NCI-H446 (cell line): Measurements from ENCODE around the gene NTPCR.
"Not testable (repeated sequence)": the region's sequence is repeated elsewhere in the genome, so short reads cannot be mapped to it uniquely, and the experiment has no call there.

ENCODE experiments used
- DNase-seq, 2 experiments: peaks; one replicate each; lab custom pipeline; 2025; lab: John Stamatoyannopoulos, UW

Gene NTPCR, protein sequence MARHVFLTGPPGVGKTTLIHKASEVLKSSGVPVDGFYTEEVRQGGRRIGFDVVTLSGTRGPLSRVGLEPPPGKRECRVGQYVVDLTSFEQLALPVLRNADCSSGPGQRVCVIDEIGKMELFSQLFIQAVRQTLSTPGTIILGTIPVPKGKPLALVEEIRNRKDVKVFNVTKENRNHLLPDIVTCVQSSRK

DNA sequence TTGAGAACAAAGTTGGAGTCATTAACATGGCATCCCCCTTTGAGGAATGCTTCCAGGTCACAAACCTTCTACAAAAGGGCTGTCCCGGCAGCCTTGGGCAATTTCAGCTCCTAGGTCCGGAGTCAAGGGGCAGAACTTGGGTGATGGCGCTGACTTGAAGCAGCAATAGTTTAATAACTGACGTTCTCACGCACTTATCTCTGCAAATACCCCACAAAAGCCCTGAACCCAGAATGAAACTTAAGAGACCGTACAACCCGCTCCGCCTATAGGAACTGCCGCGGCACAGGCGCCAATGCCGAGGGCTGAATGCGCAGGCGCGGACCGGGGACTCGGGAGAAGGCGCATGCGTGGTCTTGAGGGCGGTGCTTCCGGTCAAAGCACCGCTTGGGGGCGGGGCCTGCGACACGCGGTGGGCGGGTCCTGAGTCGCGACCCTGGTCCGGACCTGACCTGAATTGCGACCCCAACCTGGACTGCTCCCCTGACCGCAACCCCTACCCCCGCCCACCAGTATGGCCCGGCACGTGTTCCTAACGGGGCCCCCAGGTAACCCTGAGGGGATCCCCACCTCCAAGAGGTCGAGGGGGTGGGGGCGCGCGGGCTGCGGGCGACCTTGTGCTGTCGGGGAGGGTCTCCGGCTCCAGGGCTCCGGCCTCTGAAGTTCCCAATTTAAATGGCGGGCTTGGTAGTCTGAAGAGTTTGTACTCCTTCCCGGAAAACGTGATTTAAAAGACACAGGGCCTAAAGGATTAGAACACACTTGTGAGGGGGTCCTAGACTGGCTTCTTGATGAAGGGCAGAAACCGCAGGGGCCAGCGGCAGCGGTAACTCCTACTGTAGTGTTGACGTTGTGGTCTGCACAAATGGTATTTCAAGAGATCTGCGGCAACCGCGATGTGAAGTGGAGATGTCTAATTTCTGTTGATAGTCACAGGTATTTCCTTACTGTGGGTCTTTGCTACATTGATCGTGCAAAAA is at the start of gene NTPCR:
Gene NTPCR, plus strand, starts transcription at position 415 of the 980 bp plus-strand sequence. Its CDS starts 100 bp downstream, at position 515.
- DNase-seq = peak; percentile 93 to 98

DNA sequence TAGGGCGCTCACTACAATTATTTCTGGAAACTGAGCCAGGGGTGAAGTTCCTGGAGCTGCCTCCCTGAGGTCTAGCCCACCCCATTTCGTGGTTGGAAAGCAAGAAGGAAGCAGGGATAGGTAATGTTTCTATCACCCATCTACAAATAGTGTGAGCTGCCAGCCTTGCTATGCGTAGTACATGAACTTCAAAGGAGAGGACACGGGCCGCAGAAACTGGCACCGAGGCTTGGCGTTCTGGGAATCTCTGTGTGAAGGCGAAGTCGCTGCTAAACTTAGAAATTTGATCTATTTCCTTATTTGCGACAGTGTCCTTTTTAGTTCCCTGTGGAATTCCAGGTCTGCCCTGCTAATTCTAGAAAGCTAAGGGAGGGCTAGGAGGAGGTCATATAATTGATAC is 49.6 kb upstream of the NTPCR start:
- no peak for DNase-seq

DNA sequence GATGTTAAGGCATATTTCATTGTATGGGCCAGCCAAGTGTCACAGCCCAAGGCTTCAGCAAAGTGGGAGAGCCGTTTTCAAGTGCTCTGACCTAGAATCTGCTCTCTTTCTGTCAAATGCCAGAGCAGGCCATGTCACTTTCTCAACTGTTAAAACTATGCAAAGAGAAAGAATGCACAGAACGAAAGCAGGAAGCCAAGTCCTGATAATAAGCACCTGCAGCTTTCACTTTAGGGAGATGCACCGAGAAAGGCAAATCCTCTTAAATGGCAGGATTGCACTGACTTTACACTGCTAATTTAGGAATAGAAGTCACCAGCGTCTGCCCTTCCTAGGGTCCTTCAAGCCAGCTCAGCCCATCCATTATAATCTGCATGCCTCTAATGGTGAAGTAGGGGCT is 49.2 kb upstream of the NTPCR start:
- DNase-seq = no peak

DNA sequence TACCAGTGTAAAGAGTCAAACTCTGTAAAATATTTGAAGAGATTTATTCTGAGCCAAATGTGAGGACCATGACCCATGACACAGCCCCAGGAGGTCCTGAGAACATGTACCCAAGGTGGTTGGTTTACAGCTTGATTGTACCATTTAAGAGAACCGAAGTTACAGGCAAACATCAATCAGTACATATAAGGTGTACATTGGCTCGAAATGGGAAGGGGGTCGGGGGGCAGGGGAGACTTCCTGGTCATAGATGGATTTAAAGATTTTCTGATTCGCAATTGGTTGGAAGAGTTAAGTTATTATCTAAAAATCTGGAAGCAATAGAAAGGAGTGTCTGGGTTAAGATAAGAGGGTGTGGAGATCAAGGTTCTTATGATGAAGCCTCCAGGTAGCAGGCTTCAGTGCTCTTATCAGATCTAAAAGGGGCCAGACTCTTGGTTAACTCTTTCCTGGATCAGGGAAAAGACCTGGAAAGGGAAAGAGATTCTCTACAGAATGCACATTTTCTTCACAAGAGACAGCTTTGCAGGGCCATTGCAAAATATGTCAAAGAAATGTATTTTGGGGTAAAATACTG is 47.5 kb upstream of the NTPCR start:
- DNase-seq = no peak

- DNase-seq = no peak
Measured at GRCh38 chr1:232904131-232904530, 46.3 kb upstream of the NTPCR start.

- DNase-seq = no peak
Measured at GRCh38 chr1:232904566-232904965, 45.8 kb upstream of the NTPCR start.

DNA sequence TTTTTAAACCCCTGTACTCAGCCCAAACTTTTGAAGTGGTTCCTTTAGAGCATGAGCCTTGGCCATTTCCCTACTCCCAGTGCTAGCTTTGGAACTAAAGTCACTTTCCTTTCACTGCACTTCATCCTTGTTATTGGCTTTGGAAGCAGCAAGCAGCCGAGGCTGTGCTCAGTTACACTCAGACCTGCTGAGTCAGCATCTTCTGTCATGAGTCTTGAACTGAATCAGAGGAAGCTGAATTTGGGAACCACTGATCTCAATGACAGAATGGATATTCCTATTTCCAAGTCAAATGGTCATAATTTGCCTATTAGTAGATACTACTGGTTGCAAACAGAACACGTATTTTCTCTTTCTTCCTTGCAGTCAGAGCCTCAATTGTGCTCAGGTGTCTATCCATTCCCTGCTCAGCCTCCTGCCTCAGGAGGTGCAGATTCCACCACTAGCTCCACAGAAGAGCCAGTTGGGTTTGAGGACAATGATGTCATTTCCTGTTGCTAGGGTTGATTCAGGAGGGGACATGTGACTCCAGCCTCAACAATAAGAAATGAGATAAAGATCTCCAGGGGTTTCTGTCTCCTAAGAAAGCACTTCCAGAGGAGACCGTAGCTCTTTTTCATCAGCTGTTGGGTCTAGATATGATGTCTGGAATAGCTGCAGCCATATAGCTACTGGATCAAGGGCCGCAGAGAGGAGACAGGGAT is 44.9 kb upstream of the NTPCR start:
- no peak for DNase-seq

DNA sequence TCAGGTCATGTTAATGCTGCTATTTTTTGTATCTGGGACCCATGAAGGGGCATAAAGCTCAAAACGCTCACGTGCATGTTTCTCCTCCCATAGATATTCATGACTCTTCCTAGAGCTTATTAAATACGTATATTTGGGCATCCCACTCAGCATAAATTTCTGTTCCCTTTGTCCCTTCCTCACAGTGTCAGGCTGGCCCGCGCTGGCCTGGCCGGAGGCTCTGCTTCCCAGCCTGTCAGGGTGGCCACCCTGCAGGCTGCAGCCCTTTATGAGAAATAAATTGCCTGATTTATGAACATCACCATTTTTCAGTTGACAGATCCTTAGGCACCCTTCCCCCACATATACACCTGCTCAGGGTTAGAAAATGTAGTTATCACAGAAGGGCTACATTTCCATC is 44.0 kb upstream of the NTPCR start:
- no peak for DNase-seq

DNA sequence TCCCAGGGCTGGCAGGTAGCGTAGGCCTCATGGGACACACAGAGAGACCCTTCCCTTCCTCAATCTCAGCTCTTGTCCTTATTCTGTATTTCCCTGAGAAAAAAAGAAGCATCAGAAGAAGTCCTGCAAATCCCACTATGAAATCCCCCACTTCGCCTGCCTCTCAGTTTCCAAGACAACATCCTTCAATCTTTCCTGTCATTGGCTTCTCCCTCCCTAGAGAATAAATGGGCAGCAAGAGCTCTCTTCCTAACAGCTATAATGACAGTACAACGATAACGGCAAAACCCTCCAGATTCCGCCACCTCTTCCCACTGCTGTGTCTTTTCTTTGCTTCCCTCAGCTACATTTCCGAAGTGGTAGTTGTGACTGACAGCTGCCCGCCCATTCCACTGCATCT is 41.6 kb upstream of the NTPCR start:
- no peak for DNase-seq

DNA sequence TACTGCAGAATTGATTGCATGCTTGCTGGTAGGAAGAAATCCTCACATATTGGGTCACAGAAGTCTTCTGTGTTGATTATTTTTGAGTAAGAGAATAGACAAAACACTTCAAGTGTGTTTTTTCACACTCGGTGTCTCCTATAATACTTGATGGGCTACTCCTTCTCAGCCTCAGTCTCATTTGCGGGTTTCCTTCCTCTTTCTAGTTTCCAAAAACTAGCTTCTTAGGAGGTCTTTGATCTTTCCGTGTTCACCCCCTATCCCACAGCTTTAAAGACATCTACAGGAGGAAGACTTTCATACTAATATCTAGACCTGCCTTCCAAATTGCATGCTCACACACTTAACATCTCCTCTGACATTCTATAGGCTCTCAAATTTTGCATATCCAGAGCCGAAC is 40.7 kb upstream of the NTPCR start:
- DNase-seq = no peak

GRCh38 chr1:232911027-232911599 is 39.3 kb upstream of the NTPCR start:
- DNase-seq = no peak

GRCh38 chr1:232912845-232913580 is 37.4 kb upstream of the NTPCR start:
- no peak for DNase-seq

GRCh38 chr1:232914271-232914670 is 36.1 kb upstream of the NTPCR start:
- not testable (repeated sequence) for DNase-seq

DNA sequence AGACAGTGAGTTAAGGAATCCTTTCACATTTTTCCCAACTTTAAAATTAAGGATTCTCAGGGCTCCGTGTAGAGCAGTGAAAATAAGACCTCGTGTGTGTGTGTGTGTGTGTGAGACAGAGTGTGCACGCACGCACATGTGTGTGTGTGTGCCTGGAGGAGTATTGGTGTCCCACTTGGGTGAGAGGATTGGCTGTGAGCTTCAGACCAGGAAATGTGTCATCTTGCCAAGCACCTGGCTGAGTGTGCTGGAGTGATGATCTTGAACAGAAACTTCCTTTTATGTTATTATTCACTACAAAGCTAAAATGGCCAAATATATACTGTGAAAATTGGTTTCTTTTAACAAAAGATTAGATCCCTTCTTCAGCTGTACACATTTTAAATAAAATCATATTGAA is 35.2 kb upstream of the NTPCR start:
- DNase-seq = no peak

DNA sequence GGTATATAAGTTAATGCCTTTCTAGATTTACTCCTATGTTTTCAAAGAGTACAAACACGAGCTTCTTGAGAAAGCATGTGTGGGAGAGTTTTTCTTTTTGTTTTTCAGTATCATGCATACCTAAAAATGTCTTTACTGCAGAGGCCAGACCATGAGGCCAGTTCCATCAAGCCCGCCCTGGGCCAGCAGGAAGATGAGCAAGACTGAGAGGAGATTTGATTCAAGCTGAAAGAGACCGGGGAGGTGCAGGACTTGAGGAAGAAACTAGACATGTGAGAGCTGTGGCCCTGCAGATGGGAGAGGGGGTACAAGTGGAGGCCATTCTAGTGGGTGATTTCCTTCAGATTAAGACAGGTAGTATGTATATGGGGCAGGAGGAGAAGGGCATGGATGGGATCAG is 33.4 kb upstream of the NTPCR start:
- no peak for DNase-seq

DNA sequence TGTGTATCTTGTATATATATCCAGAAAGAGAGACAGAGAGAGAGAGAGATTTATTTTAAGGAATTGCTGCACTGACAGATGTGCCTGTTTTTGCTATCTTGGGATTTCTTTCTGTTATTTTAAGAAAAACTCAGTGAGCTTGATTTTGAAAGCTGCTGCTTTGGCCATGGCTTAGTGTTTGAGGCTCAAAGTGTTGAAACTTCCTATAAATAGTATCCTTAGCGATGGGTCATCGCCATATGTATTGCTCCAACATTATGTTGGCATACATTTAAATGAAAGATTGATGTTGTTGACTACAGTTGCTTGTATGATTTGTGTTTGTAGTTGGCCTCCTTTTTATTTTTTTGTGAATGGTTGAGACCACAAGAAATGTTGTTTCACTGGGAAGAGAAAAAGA is 29.0 kb upstream of the NTPCR start:
- no peak for DNase-seq

- DNase-seq = no peak
Measured at GRCh38 chr1:232922485-232922884, 27.9 kb upstream of the NTPCR start.

- no peak for DNase-seq
Measured at GRCh38 chr1:232923739-232924386, 26.5 kb upstream of the NTPCR start.

DNA sequence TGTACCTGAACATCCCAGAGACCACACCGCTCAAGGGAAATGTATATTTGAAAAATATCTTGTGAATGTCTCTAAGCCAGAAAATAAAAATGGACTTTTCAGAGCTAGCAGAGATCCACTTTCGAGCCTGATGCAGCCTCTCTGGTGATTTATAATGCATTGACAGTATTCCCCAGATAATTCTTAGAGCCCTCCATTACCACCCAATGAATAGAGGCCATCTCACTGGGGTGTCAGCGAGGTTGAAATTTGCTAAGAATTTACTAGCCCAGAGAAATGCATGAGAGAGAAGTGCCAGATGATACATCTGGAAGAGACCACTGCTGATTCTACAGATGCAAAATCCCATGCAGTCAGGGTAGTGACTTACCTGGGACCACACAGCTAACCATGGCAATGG is 25.5 kb upstream of the NTPCR start:
- DNase-seq = no peak

DNA sequence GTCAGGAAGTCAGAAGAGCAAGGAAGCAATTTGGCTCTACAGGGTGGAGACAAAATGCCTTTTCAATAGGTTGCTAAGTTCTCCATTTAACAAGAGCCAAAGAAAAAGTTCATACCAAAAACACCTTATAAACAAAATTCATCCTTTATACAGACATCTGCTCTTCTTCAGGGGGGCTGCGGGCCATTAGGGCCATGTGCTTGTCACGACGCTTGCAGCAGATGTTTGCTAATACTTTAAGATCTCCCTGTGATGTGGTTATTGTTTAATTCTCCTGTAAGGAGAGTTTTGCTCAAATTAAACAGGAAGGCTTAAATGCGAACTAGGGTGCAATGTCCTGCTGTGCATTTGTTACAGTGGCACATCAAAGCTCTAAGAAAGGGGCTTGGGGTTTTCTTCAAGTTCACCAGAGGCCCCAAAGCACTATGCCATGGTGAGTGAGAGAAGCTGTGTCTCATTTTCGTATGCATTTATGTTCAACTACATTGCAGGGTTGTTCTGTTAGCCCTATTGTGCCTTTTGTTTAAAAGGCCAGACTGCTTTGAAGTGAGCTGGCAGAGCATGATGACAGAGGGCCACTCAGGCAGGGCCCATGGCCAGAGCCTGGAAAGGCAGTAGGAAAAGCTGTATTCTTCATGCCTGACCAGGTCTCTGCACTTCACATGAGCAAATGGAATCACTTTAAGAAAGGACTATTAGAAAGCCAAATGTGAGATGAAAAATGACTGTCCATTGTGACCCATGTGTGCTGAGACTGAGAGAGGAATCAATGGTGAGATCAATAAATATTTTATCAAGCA is 24.8 kb upstream of the NTPCR start:
- DNase-seq = peak in 1 of 2 experiments; percentile 32
